OCI-LY7 (cell line): ENCODE measurements around the gene KRT39. TPM values are rescaled to one million over a fixed set of nuclear protein-coding genes. Genes with fewer than 3 reads are reported as not detected.

ENCODE experiments used
- BruUV-seq: library from RNA; stranded (reverse); fragments of 400-500 nt; replicated peaks from 2 replicates; lab custom pipeline; 2021; lab: Mats Ljungman, UMichigan
- CTCF ChIA-PET: fragments of 300-600 bp; sonication (Branson Sonifier 250); formaldehyde crosslinking; loops from one replicate; lab custom pipeline; 2022; ENCODE audit warnings: antibody characterized with exemption; ENCODE audit not compliant: unreplicated experiment; lab: Charles Lee
- POLR2A ChIA-PET: fragments of 300-600 bp; sonication (Branson Sonifier 250); formaldehyde crosslinking; loops from one replicate; lab custom pipeline; 2022; ENCODE audit warnings: antibody characterized with exemption; lab: Charles Lee
- DNase-seq: peaks from one replicate; pipeline ENCODE4 v3.0.0-alpha.2; 2015; ENCODE audit warnings: low spot score
- H2AFZ ChIP-seq: fragments of 200-600 bp; sonication (generic), shearing (Covaris generic); 2 replicates; pipeline ENCODE4 v1.6.1; 2014; ENCODE audit warnings: mild to moderate bottlenecking, antibody characterized with exemption, low read length, moderate library complexity
- H3K27ac ChIP-seq: fragments of 200-600 bp; sonication (generic); 2 replicates; pipeline ENCODE4 v1.5.1; 2014; ENCODE audit warnings: mixed run types, low read depth, mild to moderate bottlenecking, moderate library complexity, low read length, inconsistent platforms; ENCODE audit not compliant: poor library complexity, severe bottlenecking
- H3K36me3 ChIP-seq: fragments of 200-600 bp; sonication (generic); 2 replicates; pipeline ENCODE4 v1.6.1; 2014; ENCODE audit warnings: mild to moderate bottlenecking, antibody characterized with exemption, low read length, moderate library complexity, mixed read lengths; ENCODE audit not compliant: insufficient read depth
- H3K4me1 ChIP-seq: fragments of 200-600 bp; sonication (generic); 2 replicates; pipeline ENCODE4 v1.5.1; 2014; ENCODE audit warnings: mild to moderate bottlenecking, low read length; ENCODE audit not compliant: insufficient read depth, poor library complexity, severe bottlenecking
- H3K4me2 ChIP-seq: fragments of 200-600 bp; sonication (generic); 2 replicates; pipeline ENCODE4 v1.6.1; 2014; ENCODE audit warnings: mild to moderate bottlenecking, low read length
- H3K4me3 ChIP-seq: fragments of 200-600 bp; sonication (generic); 2 replicates; pipeline ENCODE4 v1.5.1; 2014; ENCODE audit warnings: mild to moderate bottlenecking, low read depth, low read length; ENCODE audit not compliant: poor library complexity, severe bottlenecking
- H3K79me2 ChIP-seq: fragments of 200-600 bp; sonication (generic); 2 replicates; pipeline ENCODE4 v1.6.1; 2016; ENCODE audit warnings: low read depth, mild to moderate bottlenecking, low read length, moderate library complexity, mixed read lengths; ENCODE audit not compliant: insufficient read depth
- H3K9me2 ChIP-seq: fragments of 200-600 bp; sonication (generic); 2 replicates; pipeline ENCODE4 v1.6.1; 2016; ENCODE audit warnings: mild to moderate bottlenecking, low read length, mixed read lengths; ENCODE audit not compliant: insufficient read depth
- H3K9me3 ChIP-seq: fragments of 200-600 bp; sonication (generic); 2 replicates; pipeline ENCODE4 v1.6.1; 2014; ENCODE audit warnings: mild to moderate bottlenecking, mixed run types, low read length, mixed read lengths
- H4K20me1 ChIP-seq: fragments of 200-600 bp; sonication (generic); 2 replicates; pipeline ENCODE4 v1.6.1; 2014; ENCODE audit warnings: mild to moderate bottlenecking, antibody characterized with exemption, low read length, moderate library complexity, mixed read lengths; ENCODE audit not compliant: insufficient read depth
- EZH2phosphoT487 ChIP-seq: fragments of 200-600 bp; sonication (generic); IDR thresholded peaks from 2 replicates; pipeline ENCODE4 v1.6.1; 2018; ENCODE audit warnings: low read depth, borderline replicate concordance, mild to moderate bottlenecking, mixed run types, antibody characterized with exemption, low read length, moderate library complexity, mixed read lengths
- intact Hi-C: fragments of 100-400 bp; cut with micrococcal nuclease; formaldehyde crosslinking; loops from one replicate; pipeline ENCODE4 v1.10.0; 2022; ENCODE audit not compliant: unreplicated experiment
- total RNA-seq, 2 experiments: library from RNA; depleted of rRNA in 1 of 2; stranded (reverse); fragments of >200 nt in 1 of 2; shearing (Covaris generic) in 1 of 2; gene quantifications; 2 replicates each; pipeline ENCODE4 v1.2.3, GENCODE V29; 2014 to 2022
- TF ChIP-seq, protein P1 (sequence below): fragments of 200-600 bp; sonication (generic); conservative IDR thresholded peaks from 2 replicates; pipeline ENCODE4 v1.5.1; 2014; ENCODE audit warnings: mild to moderate bottlenecking, antibody characterized with exemption, low read length, moderate library complexity, mixed read lengths

The KRT39 gene
- total RNA-seq, 2 experiments from 2014 or later = not detected

- TF ChIP-seq, protein P1, sequence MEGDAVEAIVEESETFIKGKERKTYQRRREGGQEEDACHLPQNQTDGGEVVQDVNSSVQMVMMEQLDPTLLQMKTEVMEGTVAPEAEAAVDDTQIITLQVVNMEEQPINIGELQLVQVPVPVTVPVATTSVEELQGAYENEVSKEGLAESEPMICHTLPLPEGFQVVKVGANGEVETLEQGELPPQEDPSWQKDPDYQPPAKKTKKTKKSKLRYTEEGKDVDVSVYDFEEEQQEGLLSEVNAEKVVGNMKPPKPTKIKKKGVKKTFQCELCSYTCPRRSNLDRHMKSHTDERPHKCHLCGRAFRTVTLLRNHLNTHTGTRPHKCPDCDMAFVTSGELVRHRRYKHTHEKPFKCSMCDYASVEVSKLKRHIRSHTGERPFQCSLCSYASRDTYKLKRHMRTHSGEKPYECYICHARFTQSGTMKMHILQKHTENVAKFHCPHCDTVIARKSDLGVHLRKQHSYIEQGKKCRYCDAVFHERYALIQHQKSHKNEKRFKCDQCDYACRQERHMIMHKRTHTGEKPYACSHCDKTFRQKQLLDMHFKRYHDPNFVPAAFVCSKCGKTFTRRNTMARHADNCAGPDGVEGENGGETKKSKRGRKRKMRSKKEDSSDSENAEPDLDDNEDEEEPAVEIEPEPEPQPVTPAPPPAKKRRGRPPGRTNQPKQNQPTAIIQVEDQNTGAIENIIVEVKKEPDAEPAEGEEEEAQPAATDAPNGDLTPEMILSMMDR = no peak
- TF ChIP-seq EZH2phosphoT487 = no peak
- Histone ChIP-seq H3K9me3 (no peaks in the 10 kb centered on the region), H3K4me1 (no peaks in the 10 kb centered on the region), H3K27ac (no peak within 1 kb of the TSS), H3K4me2 (no peak within 1 kb of the TSS), H2AFZ (no peak within 1 kb of the TSS), H3K36me3 (no peaks in the 10 kb centered on the region), H3K9me2 (no peaks in the 10 kb centered on the region), H3K79me2 (no peaks in the 10 kb centered on the region), H4K20me1 (no peaks in the 10 kb centered on the region), H3K4me3 (no peak within 1 kb of the TSS)
- no peak for DNase-seq
- no TSS peak for BruUV-seq
- POLR2A ChIA-PET = no interaction called here
- intact Hi-C loops = no loop called here
- CTCF ChIA-PET = no interaction called here
Measured at GRCh38 chr17:40984226-40984625, 17.5 kb upstream of the KRT39 start, which contains the start of gene KRT40. Gene KRT40, minus strand, starts transcription at chr17:40984326. Its CDS starts 53 bp downstream, at chr17:40984273.

DNA sequence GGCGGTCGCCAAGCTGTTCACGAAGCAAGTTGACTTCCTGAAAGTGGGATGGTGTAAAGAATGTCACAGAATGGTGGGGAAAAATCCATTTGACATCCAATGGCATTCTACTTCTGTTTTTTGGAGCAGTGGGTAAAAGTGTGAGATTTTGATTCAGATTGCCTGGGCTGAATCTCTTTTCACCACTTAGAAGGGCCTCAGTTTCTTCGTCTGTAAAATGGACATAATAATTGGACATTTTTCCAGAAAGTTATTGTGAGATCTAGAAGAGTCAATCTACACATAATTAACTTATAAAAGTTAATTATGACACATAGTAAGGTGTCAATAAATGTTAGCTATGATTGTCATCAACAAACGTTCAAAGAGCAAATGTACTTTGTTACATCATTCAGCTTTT lies 14.4 kb upstream of the KRT39 start:
- Histone ChIP-seq H4K20me1 (no peaks in the 10 kb centered on the region), H3K27ac (no peak overlapping the region), H3K79me2 (no peaks in the 10 kb centered on the region), H3K9me3 (no peaks in the 10 kb centered on the region), H3K4me1 (no peaks in the 10 kb centered on the region), H3K4me3 (no peak overlapping the region), H3K4me2 (no peak overlapping the region), H3K9me2 (no peaks in the 10 kb centered on the region), H2AFZ (no peak overlapping the region), H3K36me3 (no peaks in the 10 kb centered on the region)
- ChIA-PET POLR2A (no interaction called here), CTCF (no interaction called here)
- intact Hi-C loops = no loop called here
- DNase-seq = no peak
- no TSS peak for BruUV-seq
- TF ChIP-seq, protein P1 = no peak
- no peak for TF ChIP-seq EZH2phosphoT487

- Histone ChIP-seq H3K36me3 (no peaks in the 10 kb centered on the region), H3K79me2 (no peaks in the 10 kb centered on the region), H3K4me3 (no peak overlapping the region), H3K4me1 (no peaks in the 10 kb centered on the region), H3K9me3 (no peaks in the 10 kb centered on the region), H3K4me2 (no peak overlapping the region), H3K9me2 (no peaks in the 10 kb centered on the region), H2AFZ (no peak overlapping the region), H4K20me1 (no peaks in the 10 kb centered on the region), H3K27ac (no peak overlapping the region)
- no peak for TF ChIP-seq EZH2phosphoT487
- TF ChIP-seq, protein P1 = no peak
- POLR2A ChIA-PET = interaction anchor here (0.6 kb wide), 1 partner anchor 1565 kb away, joined by 4 read pairs; no protein-coding TSS in a partner anchor
- intact Hi-C loops = no loop called here
- CTCF ChIA-PET = no interaction called here
- no TSS peak for BruUV-seq
- DNase-seq = no peak
Measured at GRCh38 chr17:40980596-40980995, 13.8 kb upstream of the KRT39 start.
